GM19452 (cell line): Measurements from ENCODE around the gene CCNA1.

Source experiments
- ATAC-seq: cut with Tn5 transposase; IDR thresholded peaks from one replicate; pipeline ENCODE4 v1.9.1; 2021; ENCODE audit not compliant: unreplicated experiment

CCNA1 gene

GRCh38 chr13:36453516-36453915 is 21.2 kb downstream of the CCNA1 start:
- ATAC-seq, result no peak

- no peak for ATAC-seq
These were observed 21.8 kb downstream of the CCNA1 start for GRCh38 chr13:36454121-36454520.

GRCh38 chr13:36454987-36455386 is 22.7 kb downstream of the CCNA1 start:
- no peak for ATAC-seq

GRCh38 chr13:36456577-36456976 is 24.3 kb downstream of the CCNA1 start:
- ATAC-seq, result no peak

- no peak for ATAC-seq
These were observed 29.2 kb downstream of the CCNA1 start for GRCh38 chr13:36461506-36461905.

GRCh38 chr13:36475468-36475867 is 43.2 kb downstream of the CCNA1 start:
- ATAC-seq, result no peak

DNA sequence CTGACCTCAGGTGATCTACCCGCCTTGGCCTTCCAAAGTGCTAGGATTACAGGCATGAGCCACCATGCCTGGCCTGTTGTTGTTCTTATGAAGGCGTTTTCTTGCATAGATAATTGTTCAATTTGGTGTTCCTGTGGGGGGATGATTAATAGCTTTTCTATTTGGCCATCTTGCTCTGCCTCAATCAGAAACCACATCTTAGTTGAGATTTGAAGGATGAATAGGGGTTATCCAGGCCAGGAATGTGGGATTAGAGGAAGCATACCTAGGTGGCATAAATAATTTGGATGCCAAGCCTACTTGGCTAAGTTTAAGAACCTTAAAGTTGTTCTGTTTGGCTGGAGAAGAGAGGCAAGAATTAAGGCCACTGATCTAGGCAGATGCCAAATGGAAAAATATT is 44.4 kb downstream of the CCNA1 start:
- ATAC-seq, result no peak

- no peak for ATAC-seq
These were observed 48.6 kb downstream of the CCNA1 start for GRCh38 chr13:36480726-36481427.

- ATAC-seq, result no peak
These were observed 57.8 kb downstream of the CCNA1 start for GRCh38 chr13:36490055-36490454.
